Kidney capillary endothelial cell (primary cell): ENCODE results near the gene AREG.
"Not testable (repeated sequence)": the region's sequence is repeated elsewhere in the genome, so short reads cannot be mapped to it uniquely, and the experiment has no call there.

Experiments used
- DNase-seq: peaks from one replicate; pipeline ENCODE4 v3.0.0-alpha.2; 2018; ENCODE audit warnings: low spot score

Gene AREG, protein sequence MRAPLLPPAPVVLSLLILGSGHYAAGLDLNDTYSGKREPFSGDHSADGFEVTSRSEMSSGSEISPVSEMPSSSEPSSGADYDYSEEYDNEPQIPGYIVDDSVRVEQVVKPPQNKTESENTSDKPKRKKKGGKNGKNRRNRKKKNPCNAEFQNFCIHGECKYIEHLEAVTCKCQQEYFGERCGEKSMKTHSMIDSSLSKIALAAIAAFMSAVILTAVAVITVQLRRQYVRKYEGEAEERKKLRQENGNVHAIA

DNA sequence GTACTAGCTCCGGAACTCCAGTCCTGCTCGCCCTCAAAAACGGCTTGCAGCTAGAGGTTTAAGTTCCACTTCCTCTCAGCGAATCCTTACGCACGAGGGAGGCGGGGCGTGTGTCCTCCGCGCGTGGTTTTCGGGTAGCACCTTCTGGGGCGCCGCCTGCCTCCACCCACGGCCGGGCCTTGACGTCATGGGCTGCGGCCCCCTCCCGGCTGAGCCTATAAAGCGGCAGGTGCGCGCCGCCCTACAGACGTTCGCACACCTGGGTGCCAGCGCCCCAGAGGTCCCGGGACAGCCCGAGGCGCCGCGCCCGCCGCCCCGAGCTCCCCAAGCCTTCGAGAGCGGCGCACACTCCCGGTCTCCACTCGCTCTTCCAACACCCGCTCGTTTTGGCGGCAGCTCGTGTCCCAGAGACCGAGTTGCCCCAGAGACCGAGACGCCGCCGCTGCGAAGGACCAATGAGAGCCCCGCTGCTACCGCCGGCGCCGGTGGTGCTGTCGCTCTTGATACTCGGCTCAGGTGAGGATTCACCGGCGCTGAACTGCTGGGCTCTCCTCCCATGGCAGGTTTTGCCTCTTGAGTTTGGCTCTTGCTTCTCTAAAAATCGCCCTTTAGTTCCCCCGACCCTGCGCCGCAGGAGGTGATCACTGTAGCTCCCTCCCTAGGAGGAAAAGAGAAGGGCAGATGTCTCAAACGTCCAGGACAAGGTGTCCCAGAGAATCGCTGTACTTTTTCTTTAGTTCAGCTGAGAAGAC is at the start of gene AREG:
AREG (plus strand) TSS at position 246 of the 752 bp plus-strand sequence; CDS start at position 456, 210 bp downstream.
- peak; percentile 30 for DNase-seq

DNA sequence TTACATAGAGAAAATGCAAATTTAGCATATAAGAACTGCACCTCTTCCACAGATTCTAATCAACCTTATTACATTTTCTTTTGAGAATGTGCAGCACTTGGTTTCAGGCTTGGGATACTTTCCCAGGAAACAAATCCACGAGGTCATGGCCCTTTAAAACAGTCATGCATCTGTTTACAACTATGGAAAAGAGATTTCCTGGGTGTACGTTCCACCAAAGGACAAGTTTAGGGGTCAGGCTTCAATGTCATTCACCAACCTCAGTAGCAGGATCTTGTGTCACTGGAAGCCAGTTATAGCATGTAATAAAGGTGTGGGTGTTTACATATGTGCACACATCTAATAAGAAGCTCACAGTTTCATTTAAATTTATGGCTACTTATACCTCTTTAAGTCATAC is 49.3 kb upstream of the AREG start:
- DNase-seq: no peak

DNA sequence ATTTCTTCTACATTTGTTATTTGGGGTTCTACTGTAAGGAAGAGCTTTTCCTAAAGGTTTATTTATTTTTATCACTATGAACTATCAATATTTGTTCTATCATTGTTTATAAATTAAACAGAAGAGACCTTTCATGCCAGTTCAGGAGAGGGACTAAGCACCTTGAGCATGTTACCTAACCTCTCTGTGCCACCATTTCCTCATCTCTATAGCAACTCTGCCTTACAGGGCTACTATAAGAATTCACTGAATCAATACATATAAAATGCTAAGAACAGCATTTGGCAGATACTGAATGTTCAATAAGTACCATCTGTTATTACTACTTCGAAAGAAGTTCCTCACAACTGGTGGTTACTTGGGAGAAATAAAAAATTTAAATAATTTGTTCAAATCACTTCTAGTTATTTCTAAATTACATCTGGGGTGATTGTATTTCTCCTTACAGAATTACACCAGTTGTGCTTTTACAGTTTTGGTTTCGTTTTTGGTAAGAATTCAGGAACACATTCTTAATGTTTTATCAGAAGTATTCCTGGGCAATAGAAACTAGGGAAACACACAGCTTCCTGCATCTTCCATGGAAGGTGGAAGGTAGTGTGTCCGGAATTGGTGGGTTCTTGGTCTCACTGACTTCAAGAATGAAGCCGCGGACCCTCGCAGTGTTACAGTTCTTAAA is 47.0 kb upstream of the AREG start:
- DNase-seq: no peak

DNA sequence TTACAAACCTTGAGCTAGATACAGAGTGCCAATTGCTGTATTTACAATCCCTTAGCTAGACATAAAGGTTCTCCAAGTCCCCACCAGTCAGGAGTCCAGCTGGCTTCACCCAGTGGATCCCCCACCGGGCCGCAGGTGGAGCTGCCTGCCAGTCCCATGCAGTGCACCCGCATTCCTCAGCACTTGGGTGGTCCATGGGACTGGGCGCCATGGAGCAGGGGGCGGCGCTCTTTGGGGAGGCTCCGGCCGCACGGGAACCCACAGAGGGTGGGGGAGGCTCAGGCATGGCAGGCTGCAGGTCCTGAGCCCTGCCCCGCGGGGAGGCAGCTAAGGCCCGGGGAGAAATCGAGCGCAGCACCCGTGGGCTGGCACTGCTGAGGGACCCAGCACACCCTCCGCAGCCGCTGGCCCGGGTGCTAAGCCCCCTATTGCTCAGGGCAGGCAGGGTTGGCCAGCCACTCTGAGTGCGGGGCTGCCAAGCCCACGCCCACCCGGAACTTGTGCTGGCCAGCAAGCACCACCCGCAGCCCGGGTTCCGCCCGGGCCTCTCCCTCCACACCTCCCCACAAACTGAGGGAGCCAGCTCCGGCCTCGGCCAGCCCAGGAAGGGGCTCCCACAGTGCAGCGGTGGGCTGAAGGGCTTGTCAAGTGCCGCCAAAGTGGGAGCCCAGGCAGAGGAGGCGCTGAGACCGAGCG is 45.9 kb upstream of the AREG start:
- DNase-seq: not testable (repeated sequence)

DNA sequence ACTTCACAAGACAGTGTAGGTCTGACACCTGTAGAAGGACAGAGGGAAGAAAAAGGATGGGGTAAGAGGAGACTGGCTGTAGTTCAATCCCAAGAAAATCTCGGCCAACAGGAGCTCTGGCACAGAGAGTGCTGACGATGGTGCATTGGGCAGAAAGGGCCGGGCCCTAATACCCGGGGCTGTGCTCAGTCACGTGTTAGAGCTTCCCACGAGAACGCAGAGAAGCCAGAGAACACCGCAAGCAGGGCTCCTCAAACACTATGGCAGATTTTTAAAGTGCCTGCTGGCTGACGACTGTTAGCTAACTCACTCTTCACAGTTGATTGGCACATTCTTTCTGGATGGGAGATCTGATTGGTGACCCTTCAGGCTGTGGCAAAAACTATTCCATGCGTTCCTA is 44.5 kb upstream of the AREG start:
- no peak for DNase-seq

DNA sequence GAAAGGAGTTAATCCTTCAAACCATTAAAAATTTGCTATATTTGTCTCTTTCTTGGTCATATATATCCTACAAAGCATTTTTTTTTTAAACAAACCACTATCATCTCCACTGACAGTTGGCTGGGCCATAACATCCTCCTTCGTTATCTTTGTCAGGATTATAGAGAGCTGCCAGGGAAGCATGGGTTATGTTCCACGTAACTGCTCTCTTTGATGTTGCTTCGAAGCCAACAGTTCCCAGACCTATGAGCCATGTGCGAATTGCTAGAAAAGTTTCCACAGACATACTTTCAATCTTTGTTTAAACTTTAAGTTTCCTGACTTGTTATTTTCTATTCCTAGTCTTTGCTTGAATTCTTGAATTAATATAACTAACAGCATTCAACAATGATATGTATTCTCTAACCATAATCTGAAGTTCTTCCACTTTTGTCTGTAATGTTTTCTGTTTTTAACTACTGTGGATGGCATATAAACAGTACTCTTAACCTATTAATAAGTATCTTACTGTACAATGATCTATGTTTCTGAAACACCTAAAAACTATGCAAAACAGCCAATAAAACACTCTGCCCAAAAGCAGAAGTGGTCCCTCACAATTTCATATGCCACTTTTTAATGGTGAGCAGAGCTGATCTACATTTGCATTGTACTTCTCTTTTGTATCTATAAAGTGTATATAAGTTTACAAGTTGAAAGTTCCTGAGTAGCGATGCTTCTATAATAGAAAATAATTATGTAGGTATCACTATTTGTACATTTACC is 42.1 kb upstream of the AREG start:
- DNase-seq: no peak

DNA sequence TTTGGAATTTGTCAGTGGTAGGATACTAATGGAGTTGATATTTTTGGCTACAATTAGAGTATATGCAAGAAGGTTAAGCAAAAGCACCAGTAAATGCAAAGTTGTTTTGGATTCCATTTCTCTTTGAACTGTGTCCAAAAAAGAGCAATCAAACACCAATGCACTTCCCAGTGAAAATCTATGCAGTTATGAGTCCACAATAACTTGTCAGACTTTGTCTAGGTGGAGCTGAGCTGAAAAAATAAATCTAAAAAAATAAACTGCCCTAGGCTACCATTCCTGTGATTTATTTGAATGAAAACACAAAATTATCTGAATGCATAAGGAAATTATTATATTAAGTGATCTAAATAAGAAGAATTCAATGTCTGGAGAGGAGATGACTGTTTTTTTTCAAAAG is 37.0 kb upstream of the AREG start:
- no peak for DNase-seq

DNA sequence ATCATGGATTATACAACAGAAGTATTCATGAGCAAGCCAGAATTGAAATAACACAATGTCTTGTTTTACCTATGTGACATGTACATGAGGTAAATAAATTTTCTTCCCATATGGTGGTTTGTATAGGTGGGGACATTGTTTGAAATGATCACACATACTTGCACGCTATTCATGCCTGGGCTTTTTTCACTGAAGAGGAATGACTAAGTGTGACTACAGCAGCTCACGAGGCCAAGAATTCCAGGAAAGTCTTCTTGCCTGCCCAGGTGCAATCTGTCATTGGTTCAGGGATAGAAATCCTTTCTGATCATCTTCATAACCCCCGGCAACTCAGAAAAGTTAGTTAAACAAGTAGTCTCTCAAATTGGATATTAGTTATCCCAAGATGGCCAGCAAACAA is 36.3 kb upstream of the AREG start:
- DNase-seq: no peak

DNA sequence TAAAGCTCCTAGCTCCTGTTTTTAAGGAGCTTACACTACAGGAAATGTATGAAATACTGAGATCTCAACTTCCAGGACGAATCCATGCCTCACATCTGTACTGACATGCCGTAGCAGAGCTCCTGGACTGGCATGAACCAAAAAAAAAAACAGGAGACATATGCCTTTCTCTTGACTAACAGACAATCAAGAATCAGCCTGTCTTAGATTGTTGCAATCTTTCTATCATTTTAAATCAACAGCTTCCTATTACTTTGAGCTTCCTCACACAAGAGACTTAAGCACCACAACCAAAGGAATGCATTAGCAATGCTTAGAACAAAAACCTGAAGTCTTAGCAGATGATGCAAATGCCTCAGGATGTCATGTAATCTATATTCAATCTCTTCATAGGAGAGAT is 34.7 kb upstream of the AREG start:
- no peak for DNase-seq

DNA sequence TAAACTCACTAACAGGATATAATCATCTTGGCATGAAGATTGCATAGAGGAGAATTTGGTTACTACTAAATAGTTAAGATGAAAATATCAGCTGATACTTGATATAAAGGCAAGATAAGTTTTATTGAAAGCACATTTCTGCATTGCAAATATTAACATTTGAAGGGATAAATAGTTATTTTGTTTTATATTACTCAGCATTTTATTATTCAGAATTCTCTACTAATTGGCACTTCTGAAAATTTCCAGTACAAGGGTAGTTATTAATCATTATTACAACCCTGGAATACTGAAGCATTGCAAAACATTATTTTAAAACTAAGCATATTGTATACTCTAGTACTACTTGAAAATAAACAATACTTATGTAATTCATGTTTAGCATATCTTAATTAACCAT is 32.7 kb upstream of the AREG start:
- DNase-seq: no peak

DNA sequence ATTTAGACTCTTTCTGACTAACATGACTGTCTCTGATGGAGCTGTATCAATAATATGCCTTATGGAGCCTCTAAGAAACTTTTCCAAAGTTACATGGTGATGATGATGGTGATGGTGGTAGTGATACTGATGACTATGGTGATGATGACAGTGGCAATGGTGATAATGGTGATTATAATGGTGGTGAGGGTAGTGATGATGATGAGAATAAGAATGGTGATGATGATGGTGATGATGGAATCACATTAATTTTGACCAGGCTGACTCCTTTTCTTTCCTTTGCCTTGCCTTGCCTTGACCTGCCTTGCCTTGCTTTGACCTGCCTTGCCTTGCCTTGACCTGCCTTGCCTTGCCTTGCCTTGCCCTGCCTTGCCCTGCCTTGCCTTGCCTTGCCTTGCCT is 31.7 kb upstream of the AREG start:
- no peak for DNase-seq

DNA sequence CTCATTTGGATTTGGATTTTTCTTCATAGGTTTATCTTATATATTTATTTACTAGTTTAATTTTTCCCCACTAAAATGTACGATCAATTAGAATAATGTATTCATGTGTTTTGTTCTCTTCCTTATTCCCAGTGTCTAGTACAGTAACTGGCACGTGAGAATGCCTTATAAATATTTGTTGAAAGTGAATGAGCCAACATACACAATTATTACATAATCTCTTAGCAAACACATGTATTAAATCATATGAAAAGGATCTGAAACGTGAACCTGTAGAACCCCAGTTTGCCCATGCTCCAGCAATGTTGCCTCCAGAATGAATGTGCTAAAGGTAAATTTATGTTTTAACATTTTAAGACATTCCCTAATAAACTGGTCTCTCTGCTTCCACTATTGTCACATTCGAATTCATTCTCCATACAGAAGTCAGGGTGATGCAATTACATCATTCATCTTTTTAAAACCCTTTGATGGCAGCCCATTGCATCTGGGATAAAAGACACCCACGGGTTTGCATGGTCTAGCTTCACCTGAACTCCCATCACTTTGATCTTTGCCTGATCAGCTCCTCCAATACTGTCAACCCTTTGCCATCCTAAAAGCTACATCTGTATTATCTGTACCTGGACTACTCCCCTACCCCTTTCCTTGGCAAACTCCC is 30.7 kb upstream of the AREG start:
- DNase-seq: no peak

DNA sequence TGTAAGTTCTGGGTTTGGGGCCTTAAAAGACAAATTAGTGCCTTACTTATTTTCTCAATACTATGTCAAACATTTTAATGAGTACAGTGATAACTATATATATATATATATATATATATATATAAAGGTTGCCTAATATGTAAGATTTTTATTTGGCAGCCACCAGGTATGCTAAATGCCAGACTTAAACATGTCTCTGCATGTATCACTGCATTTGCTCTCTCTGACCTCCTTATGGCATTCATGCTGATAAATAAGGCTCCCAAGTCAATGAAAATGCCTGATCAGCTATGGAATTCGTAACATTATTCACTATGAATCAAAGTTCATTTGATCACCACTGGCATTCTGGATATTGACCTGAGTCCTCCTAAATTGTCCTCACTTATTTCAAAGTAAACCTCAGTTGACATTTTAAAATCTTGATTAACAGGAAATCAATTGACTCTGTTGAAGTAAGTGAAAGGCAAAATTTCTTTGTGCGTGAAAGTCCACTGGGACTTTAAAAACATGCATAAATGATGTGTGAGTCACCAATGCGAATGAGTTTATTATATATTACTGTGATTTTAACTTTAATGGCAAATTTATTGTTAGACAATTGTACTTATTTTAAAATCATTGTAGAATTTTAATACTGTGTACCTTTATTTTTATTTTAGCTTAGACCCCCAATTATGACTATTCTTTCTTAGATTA is 29.2 kb upstream of the AREG start:
- DNase-seq: no peak

DNA sequence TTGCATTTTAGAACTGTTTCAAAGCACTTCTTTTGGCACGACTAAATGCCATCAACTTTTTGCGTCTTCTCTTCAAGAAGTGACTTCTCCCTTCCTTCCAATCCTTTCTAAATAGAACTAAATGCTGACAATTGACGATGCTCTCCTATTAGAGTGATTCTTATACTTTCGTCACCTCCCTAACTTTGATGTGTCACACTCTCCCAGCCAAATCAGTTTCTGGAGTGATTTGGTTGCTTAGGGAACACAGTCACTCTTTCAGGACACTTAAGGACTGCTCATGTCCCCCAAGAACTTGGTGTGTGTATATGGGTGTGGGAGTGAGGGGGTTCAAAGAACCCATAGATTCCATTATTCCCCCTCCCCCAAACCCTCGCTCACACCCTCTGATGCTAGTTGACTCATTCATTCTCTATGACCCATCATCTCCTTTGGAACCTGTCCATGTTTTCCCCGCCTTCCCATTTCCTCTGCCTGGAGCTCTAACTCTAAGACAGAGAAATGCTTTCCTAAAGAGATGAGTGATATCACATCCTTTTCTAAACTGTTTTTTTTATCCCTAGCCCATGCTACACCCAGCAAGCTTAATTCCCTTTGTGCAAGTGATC is 26.8 kb upstream of the AREG start:
- DNase-seq: peak; percentile 76

DNA sequence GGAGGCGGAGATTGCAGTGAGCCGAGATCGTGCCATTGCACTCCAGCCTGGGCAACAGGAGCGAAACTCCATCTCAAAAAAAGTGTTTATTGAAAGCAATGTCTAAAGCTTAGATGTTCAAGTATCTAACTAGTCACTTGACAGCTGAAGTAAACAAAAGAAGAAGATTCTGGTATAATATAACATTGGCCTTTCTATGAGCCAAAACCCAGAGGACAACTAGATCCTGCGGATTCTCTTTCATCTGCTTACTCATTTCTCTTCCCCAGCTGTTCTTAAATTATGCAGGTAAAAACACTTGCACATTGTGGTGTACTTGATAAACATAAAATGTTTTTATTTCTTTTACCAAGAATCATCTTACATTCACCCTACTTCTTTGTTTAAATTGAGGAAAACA is 24.1 kb upstream of the AREG start:
- DNase-seq: no peak

DNA sequence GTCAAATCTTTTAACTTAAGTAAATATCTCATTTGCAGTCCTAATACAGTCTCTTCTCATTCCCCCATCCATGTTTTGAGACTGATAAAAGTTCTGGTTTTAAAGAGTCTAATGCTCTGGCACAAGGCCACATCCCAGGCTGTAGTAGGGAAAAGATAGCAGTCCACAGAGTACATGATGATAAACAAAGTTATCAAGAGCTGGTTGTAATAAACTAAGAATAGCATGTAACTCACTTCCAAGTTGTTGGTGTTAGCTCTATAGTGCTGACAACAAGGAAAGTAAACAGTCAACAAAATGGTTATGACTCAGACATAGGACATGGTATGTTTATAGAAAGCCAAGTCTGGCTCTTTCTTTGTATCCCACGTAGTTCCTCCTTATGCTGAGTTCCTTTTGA is 21.8 kb upstream of the AREG start:
- peak; percentile 78 for DNase-seq

DNA sequence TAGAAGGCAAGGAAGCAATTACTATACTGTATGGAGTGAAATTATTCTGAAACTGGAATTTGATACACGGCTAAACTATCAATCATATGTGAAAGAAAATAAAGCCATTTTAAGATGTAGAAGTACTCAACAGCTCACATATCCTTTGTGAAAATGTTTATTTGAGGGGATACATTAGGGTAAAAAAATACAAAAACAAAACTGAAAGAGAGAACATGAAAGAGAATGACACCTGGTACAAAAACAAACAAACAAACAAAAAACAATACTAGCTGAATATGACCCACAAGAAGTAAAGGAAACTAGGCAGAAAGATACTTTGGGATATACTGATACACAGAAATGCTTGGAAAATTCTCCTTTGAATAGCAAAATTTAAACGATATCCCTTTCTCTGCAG is 20.8 kb upstream of the AREG start:
- DNase-seq: no peak

DNA sequence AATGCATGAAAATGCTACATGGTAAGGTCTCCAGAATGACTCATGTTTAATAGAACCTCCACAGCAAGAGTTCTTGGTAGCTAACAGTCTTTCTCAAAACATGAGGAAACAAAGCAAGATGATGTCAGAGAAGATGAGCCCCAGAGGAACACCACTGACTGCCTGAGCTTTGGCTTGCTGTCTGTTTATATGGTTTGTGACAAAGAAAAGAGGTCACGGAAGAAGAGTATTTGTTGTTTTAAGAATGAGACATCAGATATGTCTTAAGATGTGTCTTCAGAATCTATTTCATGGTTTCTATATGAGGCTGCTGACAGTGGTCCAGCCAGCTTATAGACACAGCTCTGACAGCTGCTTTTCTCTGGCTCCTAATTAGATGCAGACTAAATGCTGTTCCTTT is 18.8 kb upstream of the AREG start:
- no peak for DNase-seq

DNA sequence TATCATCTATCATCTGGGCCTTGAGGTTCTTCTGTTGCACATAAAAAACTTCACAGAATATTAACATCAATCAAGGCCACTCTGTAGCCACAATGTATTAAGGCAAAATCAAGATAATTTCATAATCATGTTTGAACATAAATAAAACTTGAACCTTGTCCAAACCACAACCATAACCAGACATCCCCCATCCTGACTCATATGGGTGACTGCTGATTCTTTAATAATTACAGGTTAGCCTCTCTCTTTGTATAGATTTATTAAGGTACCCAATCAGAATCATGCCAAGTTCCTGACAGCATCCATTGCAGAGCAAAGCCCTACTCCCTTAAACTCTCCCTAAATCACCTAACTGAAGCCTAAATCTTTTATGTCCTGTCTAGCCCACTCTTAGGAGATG is 16.7 kb upstream of the AREG start:
- DNase-seq: no peak

DNA sequence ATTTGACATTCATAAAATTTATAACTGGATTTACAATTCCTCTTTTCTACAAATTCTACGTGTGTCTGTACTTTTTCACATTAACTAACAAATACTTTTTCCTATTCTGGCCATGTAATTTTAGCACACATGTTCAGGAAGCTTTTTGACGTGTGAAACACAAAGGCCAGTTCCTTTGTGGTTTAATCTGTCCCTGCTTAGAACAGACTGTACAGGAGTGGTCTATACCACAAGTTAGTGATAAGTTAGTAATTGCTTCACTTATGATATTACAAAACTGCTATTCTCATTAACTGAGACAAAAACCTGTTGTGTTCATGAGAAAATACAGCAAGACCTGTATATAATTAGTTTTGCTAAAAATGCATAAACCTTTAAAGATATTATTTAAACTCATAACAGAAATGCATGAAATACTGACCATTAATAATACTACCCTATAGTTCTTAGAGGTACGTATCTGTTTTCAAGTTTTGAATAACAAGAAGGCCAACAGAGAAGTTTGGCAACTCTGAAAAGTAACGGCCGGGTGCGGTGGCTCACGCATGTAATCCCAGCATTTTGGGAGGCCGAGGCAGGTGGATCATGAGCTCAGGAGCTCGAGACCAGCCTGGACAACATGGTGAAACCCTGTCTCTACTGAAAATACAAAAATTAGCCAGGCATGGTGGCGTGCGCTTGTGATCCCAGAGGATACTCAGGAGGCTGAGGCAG is 13.7 kb upstream of the AREG start:
- no peak for DNase-seq
